B cell (primary cell): ENCODE data around the gene HTATIP2.

Experiments
- EZH2 ChIP-seq: IDR thresholded peaks from 2 replicates; pipeline ENCODE4 v1.6.1; 2012; ENCODE audit warnings: borderline replicate concordance, low read depth, mild to moderate bottlenecking, moderate library complexity, low read length; ENCODE audit not compliant: insufficient read depth, poor library complexity, severe bottlenecking
- TF ChIP-seq, protein P1 (sequence below): fragments of 200-600 bp; IDR thresholded peaks from one replicate; pipeline ENCODE4 v1.8.0; 2022; ENCODE audit warnings: antibody characterized with exemption, mild to moderate bottlenecking

DNA sequence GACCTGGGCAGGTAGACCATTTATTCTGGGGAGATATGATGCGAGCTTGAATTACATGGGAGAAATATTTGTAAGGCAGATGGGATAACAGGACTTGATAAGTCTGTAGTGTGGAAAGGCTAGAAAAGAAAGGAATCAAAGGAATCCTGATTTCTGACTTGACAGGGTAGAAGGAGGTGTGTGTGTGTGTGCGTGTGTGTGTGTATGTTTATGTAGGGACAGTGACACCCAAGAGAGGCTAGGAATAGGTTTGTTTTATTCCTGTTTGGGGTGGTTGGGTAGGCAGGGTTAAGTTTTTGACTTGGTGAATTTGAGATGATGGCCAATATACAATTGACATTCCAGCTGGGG is 390 bp upstream of the HTATIP2 start:
- TF ChIP-seq, protein P1, sequence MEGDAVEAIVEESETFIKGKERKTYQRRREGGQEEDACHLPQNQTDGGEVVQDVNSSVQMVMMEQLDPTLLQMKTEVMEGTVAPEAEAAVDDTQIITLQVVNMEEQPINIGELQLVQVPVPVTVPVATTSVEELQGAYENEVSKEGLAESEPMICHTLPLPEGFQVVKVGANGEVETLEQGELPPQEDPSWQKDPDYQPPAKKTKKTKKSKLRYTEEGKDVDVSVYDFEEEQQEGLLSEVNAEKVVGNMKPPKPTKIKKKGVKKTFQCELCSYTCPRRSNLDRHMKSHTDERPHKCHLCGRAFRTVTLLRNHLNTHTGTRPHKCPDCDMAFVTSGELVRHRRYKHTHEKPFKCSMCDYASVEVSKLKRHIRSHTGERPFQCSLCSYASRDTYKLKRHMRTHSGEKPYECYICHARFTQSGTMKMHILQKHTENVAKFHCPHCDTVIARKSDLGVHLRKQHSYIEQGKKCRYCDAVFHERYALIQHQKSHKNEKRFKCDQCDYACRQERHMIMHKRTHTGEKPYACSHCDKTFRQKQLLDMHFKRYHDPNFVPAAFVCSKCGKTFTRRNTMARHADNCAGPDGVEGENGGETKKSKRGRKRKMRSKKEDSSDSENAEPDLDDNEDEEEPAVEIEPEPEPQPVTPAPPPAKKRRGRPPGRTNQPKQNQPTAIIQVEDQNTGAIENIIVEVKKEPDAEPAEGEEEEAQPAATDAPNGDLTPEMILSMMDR = no peak
- no peak for TF ChIP-seq EZH2
